HK-2 (cell line): ENCODE data around the gene CLIP2.
A peak's percentile ranks its signal among the peaks of the same experiment; 100 is the strongest.
"Not testable (repeated sequence)": the region's sequence is repeated elsewhere in the genome, so short reads cannot be mapped to it uniquely, and the experiment has no call there.

Experiments
- DNase-seq: peaks from one replicate; pipeline ENCODE4 v3.0.0-alpha.2; 2018; ENCODE audit not compliant: unreplicated experiment

CLIP2 gene

GRCh38 chr7:74430961-74431466 lies 141.8 kb downstream of the CLIP2 start:
- no peak for DNase-seq

GRCh38 chr7:74437291-74437571 lies 148.0 kb downstream of the CLIP2 start:
- not testable (repeated sequence) for DNase-seq

DNA sequence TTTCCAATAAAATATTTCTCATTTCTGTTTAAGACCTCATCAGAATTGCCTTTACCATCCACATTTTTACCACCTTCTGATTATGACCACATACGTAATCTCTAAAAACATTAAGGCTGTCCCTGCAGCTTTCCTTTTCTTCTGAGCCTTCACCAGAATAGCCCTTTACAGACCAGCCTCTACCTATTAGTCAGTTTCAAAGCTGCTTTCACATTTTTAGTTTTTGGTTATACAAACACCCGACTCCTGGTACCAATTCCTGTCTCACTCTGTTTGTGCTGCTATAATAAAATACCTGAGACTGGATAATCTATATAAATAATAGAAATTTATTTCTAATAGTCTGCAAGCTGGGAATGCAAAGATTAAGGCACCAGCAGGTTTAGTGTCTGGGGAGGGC lies 149.1 kb downstream of the CLIP2 start:
- no peak for DNase-seq

DNA sequence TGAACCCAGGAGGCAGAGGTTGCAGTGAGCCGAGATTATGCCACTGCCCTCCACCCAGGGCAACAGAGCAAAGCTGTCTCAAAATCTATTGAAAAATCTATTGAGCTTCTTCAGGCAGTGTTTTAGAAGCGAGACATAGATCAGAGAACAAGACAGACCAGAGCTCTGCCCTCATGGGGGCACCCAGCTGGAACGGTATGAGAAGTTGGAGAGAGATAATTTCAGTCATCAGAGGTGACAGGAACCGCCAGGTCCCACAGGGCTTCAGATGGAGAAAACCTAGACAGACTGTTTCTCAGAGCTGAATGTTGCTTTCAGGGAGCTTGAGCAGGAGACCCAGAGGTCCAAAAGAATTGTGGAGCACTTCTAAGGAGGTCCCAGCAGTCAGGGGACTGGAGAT lies 150.3 kb downstream of the CLIP2 start:
- no peak for DNase-seq

GRCh38 chr7:74440143-74440542 lies 150.9 kb downstream of the CLIP2 start:
- DNase-seq = not testable (repeated sequence)

GRCh38 chr7:74441801-74442200 lies 152.6 kb downstream of the CLIP2 start:
- no peak for DNase-seq

DNA sequence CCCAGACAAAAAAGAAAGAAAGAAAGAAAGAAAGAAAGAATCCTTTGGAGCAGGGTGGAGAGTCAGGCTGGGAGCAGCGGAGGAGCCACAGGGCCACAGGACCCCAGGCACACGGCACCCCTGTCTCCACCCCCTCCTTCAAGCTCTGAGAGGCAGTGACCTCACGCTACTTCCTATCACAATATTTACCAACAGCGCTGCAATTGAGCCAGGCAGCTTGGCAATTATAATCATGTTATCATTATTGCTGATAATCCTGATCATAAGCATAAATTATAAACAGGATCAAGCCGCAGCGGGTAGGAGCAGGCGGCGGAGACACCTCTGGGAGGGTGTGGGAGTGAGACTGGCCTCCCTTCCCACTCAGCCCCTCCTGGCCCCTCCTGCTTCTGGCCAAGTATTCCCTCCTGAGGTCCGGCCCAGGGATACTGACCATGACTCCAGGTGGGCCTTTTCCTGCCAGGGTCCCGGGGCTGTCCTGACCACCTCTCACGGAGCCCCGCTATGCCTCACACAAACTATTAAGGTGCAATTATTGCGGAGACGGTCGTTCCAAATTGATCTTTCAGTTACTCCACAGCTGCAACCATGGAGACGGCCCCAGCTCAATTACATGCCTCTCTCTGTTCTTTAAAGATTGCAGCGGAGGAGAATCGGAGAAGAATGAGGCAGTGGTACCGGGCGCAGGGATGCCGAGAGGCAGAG lies 154.5 kb downstream of the CLIP2 start:
- no peak for DNase-seq

DNA sequence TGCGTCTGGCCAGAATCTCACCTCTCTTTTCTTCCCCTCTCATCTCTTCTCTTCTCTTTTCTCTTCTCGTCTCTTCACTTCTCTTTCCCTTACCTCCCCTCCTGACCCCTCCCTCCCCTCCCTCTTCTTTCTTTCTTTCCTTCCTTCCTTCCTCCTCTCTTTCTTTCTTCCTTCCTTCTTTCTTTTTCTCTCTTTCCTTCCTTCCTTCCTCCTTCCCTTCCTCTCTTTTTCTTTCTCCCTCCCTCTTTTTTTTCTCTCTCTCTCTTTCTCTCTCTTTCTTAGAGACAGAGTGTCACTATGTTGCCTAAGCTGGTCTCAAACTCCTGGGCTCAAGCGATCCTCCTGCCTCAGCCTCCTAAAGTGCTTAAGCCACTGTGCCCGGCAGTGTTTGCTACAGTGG lies 159.9 kb downstream of the CLIP2 start:
- DNase-seq = no peak

DNA sequence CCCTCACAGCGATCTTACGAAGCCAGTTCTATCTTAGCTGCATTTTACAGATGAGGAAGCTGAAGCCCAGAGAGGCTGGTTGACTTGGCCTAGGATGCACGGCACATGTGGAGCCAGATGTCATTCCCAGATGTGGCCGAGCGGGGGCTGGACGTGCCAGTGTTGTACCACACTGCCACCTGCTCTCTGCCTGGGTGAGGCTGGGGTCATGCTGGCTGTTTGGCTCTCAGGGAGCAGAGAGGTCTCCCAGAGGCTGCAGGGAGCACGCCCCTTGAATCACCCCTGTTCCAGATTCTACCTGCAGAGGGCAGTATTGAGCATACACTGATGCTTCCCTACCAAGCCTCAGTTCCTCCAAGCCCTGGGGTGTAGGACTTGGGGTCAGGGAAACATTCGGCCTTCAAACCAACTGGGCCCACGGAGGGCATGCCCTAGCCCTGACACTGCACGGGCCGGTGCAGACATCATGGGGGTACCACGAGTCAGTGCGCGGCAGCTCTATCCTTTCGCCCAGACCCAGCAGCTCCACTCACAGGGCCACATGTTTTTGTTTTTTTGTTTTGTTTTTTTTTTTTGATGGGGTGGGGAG lies 160.7 kb downstream of the CLIP2 start:
- DNase-seq = peak; percentile 49

- peak; percentile 79 for DNase-seq
These were observed 163.6 kb downstream of the CLIP2 start for GRCh38 chr7:74452748-74453321.

GRCh38 chr7:74453322-74454011 lies 164.3 kb downstream of the CLIP2 start, which contains the start of gene GTF2IRD1:
TSS of gene GTF2IRD1 (plus strand) at chr7:74453906. CDS start at chr7:74508081, 54,175 bp downstream.
- DNase-seq = peak; percentile 78

DNA sequence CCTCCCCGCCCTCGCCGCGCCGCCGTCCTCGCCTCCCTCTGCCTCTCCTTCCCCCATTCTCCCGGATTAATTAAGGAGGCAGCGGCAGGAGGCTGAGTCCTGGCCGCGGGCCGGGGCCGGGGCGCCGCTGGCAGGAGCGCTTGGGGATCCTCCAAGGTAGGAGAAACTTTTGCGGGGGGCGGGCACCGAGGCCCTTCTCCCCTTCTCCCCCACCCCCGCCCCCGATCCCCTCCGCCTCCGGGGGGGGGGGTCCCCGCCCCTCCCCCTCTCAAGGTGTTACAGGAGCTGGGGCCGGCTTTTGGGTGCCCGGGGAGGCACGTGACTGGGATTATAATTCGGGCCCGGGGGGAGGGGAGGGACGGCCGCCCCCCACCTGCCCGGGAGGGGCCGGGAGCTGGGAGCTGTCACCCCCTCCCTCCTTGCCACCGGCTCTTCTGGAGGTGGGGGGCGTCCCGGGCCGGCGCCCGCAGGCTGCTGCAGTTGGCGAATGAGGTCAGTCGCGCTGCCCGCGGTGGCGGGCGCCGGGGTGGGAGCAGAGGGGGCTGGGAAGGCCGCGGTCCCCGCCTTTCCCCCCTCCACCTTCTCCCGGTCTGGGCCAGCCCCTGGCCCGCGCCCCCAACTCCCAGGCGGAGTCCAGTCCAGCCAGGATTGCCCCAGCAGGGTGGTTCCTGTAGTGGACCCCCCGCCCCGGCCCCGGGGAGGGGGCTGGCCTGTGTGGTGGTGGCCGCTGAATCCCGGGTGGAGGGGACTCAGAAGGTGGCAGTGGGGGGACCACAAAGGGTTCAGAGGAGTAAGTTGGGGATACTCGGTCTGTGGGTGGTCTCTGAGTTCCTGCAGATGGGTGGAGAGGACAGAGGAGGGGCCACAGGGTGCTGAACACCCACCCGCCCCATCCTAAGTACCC lies 165.1 kb downstream of the CLIP2 start:
- DNase-seq = peak; percentile 40

GRCh38 chr7:74454925-74455288 lies 165.7 kb downstream of the CLIP2 start:
- DNase-seq = no peak

DNA sequence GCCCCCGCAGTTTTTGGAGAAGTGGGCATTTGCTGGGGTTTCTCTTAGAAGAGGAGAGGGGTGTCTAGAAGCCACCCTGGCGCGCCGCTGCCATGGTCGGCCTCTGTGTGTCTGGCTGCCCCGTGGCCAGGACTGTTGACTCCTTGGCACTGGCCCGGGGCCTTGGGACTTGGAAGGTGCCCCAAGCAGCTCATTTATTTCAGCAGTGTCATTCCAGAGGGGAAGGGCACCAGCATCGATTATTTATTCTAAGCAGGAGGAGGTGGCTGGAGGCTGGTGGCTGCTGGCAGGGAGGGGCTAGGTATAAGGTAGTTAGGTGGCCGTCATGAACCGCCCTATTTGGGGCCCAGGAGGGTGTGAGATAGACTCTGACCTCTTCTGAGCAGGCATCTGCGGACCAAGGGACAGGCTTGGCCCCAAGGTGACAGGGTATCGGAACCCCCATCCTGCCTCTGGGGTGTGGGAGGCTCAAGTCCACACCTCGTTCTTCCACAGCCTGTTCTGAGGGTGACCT lies 166.1 kb downstream of the CLIP2 start:
- no peak for DNase-seq
